NCI-H1105 (cell line): ENCODE results near the gene ACBD6.
A peak's percentile ranks its signal among the peaks of the same experiment; 100 is the strongest.

Experiments used
- DNase-seq: peaks from one replicate; lab custom pipeline; 2025; lab: John Stamatoyannopoulos, UW

The ACBD6 gene

GRCh38 chr1:180369061-180369460, 133.3 kb downstream of the ACBD6 start:
- DNase-seq: no peak

GRCh38 chr1:180366371-180367068, 135.9 kb downstream of the ACBD6 start:
- no peak for DNase-seq

GRCh38 chr1:180365039-180365438, 137.3 kb downstream of the ACBD6 start:
- no peak for DNase-seq

- no peak for DNase-seq
Measured at GRCh38 chr1:180363246-180363995, 139.0 kb downstream of the ACBD6 start.

GRCh38 chr1:180360333-180361075, 141.9 kb downstream of the ACBD6 start:
- DNase-seq: no peak

- peak; percentile 55 for DNase-seq
Measured at GRCh38 chr1:180358649-180359048, 143.7 kb downstream of the ACBD6 start.

- DNase-seq: no peak
Measured at GRCh38 chr1:180353945-180354344, 148.4 kb downstream of the ACBD6 start.

- no peak for DNase-seq
Measured at GRCh38 chr1:180352588-180352987, 149.8 kb downstream of the ACBD6 start.

- DNase-seq: no peak
Measured at GRCh38 chr1:180352021-180352420, 150.4 kb downstream of the ACBD6 start.

- DNase-seq: no peak
Measured at GRCh38 chr1:180345148-180345547, 157.2 kb downstream of the ACBD6 start.

- peak; percentile 94 for DNase-seq
Measured at GRCh38 chr1:180343921-180344769, 158.2 kb downstream of the ACBD6 start.

- DNase-seq: no peak
Measured at GRCh38 chr1:180327089-180327488, 175.3 kb downstream of the ACBD6 start.

GRCh38 chr1:180312926-180313325, 189.5 kb downstream of the ACBD6 start:
- DNase-seq: no peak

GRCh38 chr1:180311011-180311730, 191.2 kb downstream of the ACBD6 start:
- no peak for DNase-seq

- no peak for DNase-seq
Measured at GRCh38 chr1:180310095-180310494, 192.3 kb downstream of the ACBD6 start.

- no peak for DNase-seq
Measured at GRCh38 chr1:180309338-180309737, 193.0 kb downstream of the ACBD6 start.

GRCh38 chr1:180301135-180301742, 201.1 kb downstream of the ACBD6 start:
- no peak for DNase-seq

GRCh38 chr1:180299479-180300221, 202.7 kb downstream of the ACBD6 start:
- DNase-seq: no peak

GRCh38 chr1:180295999-180296398, 206.4 kb downstream of the ACBD6 start:
- no peak for DNase-seq

GRCh38 chr1:180294711-180295110, 207.7 kb downstream of the ACBD6 start:
- no peak for DNase-seq
